ENCODE measurements around the gene LRCOL1.

GRCh38 chr12:132562489-132563021 lies 47.8 kb downstream of the LRCOL1 start:
- no peak for TF ChIP-seq POLR2A (IDR thresholded peaks at IDR 0.05)
- TF ChIP-seq, protein P1, sequence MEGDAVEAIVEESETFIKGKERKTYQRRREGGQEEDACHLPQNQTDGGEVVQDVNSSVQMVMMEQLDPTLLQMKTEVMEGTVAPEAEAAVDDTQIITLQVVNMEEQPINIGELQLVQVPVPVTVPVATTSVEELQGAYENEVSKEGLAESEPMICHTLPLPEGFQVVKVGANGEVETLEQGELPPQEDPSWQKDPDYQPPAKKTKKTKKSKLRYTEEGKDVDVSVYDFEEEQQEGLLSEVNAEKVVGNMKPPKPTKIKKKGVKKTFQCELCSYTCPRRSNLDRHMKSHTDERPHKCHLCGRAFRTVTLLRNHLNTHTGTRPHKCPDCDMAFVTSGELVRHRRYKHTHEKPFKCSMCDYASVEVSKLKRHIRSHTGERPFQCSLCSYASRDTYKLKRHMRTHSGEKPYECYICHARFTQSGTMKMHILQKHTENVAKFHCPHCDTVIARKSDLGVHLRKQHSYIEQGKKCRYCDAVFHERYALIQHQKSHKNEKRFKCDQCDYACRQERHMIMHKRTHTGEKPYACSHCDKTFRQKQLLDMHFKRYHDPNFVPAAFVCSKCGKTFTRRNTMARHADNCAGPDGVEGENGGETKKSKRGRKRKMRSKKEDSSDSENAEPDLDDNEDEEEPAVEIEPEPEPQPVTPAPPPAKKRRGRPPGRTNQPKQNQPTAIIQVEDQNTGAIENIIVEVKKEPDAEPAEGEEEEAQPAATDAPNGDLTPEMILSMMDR (IDR thresholded peaks at IDR 0.05): no peak
